ENCODE data around the gene SLC2A6.

The SLC2A6 gene

DNA sequence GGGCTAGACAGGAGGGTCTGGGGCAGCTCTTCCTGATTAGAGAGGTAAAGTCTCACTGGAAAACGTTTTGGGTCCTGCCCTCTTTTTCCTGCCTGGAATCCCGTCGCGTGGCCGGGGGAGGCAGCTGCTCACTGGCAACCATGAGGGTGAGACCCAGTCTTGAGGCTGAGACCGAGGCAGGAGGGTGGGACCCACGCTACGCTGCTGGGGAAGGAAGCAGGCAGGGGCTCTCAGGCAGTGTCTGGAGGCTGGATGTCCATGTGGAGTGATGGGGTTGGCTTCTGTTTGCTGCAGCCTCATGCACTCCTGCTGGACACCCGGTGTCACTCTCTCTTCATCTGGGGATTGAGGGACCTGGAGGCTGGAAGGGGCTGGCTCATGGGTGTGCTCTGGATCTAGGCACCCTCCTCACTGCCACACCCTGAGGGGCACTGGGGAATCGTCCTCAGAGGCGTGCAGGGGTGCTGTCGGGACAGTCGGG, 11.3 kb upstream of the SLC2A6 start:
- H3K4me3 ChIP-seq (ENCODE audit: low read depth, low read length) = no peak overlapping the region
- DNase-seq (ENCODE audit: low read depth) = no peak
- TF ChIP-seq, protein P1, sequence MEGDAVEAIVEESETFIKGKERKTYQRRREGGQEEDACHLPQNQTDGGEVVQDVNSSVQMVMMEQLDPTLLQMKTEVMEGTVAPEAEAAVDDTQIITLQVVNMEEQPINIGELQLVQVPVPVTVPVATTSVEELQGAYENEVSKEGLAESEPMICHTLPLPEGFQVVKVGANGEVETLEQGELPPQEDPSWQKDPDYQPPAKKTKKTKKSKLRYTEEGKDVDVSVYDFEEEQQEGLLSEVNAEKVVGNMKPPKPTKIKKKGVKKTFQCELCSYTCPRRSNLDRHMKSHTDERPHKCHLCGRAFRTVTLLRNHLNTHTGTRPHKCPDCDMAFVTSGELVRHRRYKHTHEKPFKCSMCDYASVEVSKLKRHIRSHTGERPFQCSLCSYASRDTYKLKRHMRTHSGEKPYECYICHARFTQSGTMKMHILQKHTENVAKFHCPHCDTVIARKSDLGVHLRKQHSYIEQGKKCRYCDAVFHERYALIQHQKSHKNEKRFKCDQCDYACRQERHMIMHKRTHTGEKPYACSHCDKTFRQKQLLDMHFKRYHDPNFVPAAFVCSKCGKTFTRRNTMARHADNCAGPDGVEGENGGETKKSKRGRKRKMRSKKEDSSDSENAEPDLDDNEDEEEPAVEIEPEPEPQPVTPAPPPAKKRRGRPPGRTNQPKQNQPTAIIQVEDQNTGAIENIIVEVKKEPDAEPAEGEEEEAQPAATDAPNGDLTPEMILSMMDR (IDR thresholded peaks at IDR 0.05; ENCODE audit: control insufficient read depth, extremely low read depth, insufficient read depth) = no peak

DNA sequence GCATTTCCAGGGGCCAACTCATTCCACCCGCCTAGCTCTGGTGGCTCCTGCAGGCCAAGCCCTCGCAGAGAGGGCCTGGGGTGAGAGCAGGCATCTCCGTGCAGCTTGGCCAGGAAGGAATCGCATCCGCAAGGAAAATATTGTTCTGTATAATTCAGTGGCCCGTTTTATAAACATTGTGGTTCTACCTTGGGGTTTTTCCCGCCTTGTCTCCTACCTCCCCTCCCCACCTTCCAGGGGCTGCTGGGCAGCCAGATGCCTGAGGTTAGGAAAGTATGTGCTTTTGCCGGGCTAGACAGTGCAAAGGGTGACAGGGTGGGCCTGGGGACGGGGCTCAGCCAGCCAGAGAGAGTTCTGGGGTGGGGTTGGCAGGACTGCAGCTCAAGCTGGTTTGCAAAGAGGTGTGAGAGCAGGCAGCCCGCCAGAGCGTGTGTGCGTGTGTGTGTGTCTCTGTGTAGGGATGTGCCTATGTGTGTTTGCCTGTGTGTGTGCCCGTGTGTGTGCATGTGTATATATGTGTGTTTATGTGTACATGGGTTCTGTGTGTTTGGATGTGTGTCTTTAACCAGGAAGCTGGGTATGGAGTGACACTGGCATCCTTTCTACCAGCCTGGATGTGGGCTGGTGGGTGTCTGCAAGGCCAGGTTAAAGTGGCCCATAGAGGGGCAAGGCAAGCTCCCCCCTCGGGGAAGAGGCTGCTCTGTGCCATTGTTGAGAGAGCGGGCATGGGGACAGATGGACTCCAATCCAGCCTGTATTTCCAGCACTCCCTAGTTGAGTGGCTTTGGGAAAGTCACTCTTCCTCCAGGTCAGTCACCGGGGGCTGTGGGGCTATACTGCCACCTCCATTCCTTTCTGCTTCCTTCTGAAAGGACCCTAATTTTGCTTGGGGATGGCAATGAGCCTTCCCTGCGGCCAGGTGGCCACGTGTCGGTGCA, 10.6 kb upstream of the SLC2A6 start:
- no peak for DNase-seq (ENCODE audit: low read depth)
- TF ChIP-seq, protein P1 (IDR thresholded peaks at IDR 0.05; ENCODE audit: control insufficient read depth, extremely low read depth, insufficient read depth) = no peak
- H3K4me3 ChIP-seq (ENCODE audit: low read depth, low read length) = no peak overlapping the region

DNA sequence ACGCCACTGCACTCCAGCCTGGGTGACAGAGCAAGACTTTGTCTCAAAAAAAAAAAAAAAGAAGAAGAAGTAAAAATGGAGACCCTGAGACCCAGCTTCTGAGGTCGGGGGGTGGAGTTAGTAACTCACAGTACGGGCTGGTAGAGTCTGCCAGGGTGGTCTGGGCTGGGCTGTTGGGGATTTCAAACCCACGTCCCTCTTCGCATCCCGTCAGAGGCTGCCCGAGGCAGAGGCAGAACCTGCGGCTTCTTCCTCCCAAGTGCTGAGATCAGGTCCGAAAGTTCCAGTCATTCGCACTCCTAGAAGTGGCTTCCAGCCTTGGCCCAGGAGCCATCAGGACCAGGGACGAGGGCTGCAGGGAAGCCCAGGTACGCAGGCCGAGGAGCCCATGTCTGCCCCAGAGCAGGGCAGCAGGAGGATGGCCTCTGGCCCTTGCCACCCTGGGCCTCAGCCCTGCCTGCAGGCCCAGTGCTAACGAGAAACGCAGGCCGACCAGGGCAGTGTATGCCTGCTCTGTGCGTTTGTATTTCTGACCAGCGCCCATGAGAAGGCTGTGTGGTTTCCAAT, 9.9 kb upstream of the SLC2A6 start:
- TF ChIP-seq, protein P1 (IDR thresholded peaks at IDR 0.05; ENCODE audit: control insufficient read depth, extremely low read depth, insufficient read depth) = no peak
- DNase-seq (ENCODE audit: low read depth) = no peak
- H3K4me3 ChIP-seq (ENCODE audit: low read depth, low read length) = no peak overlapping the region

DNA sequence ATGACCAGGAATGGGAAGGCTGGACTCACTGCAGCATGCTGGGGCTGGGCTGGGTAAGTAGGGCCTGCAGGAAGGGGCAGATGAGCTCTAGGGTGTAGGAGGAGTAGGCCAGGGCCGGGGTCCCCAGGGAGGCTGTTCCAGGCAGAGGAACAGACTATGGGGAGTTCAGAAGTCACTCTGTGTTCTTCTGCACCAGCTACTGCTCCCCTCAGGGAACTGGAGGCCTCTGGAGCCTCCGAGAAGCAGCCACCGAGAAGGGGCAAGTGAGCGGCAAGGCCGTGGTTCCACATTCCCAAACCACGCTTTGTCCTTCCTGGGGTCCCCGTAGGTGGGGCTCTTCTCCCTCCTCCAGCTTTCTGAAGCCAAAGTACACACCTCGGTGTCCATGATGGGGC, 8.4 kb upstream of the SLC2A6 start:
- TF ChIP-seq, protein P1 (IDR thresholded peaks at IDR 0.05; ENCODE audit: control insufficient read depth, extremely low read depth, insufficient read depth) = no peak
- H3K4me3 ChIP-seq (ENCODE audit: low read depth, low read length) = no peak overlapping the region
- no peak for DNase-seq (ENCODE audit: low read depth)

DNA sequence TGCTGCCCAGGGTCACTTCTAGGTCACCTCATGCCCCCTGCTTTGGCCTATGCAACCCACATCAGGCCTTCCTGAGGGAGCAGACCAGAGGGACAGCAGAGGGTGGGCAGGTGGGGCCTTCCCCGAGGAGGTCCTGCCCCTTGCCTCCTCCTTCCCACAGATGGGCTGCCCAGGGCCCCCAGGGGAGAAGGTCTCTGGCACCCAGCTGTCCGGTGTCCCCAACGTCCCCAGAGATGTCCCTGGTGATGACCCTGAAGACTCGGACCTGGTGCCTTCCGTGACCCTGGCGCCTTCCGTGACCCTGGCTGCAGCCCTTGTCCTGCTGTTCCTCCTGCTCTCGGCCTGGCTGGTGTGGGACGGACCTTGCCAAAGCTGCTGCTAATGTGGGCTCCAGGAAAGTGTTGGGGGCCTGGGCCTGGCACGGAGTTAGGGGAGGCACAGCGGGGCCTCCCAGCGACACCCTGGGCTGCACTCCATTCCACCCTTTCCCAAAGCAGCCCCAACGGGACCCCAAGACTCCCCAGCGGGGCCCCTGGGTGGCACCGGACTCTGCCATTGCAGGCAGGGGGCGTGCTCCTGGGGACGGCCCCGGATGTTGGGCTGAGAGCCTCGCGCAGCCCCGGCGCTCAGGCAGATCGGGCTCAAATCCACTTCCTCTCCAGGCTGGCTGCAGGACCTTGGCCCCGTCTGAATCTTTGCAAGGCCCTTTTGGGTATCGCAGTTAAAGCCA, 6.8 kb upstream of the SLC2A6 start:
- TF ChIP-seq, protein P1 (IDR thresholded peaks at IDR 0.05; ENCODE audit: control insufficient read depth, extremely low read depth, insufficient read depth) = no peak
- no peak for DNase-seq (ENCODE audit: low read depth)
- no peak overlapping the region for H3K4me3 ChIP-seq (ENCODE audit: low read depth, low read length)

DNA sequence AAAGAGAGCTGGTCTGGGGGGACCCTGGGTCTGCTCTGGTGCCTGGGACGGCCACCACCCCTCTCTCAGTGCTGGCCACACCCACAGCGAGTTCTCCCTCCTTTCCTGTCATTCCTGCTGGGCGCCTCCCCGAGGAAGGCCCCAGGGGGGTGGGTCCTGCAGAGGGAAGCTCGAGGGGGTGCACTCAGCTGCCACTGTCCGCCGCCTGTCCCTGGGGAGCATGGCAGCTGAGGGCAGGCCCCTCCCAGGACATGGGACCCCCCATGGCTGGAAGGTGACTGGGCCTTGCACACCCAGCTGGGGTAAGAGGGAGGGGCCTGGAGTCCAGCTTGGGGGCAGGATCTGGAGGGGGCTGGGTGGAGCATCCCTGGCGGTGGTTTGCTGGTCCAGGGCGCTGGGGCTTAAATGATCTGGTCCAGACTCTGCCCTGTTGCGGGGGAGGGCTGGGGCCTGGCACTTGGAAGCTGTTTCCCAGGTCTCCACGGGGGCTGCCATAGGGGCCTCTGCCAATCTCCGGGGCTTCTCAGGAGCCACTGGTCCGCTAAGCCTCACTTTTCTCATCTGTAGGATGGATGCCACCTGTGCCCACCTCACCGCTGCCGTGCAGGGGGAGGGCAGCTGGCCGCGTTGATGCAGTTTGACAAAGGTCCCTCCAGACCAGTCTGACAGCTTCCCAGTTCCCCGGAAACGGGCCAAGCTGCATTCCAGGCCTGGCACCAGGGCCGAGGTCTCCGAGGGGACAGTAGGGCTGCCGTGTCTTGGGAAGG, 6.0 kb upstream of the SLC2A6 start:
- DNase-seq (ENCODE audit: low read depth) = no peak
- H3K4me3 ChIP-seq (ENCODE audit: low read depth, low read length) = no peak overlapping the region
- TF ChIP-seq, protein P1 (IDR thresholded peaks at IDR 0.05; ENCODE audit: control insufficient read depth, extremely low read depth, insufficient read depth) = no peak

Data from LNCaP clone FGC (cell line).